ENCODE data around the gene RALGPS1.

DNA sequence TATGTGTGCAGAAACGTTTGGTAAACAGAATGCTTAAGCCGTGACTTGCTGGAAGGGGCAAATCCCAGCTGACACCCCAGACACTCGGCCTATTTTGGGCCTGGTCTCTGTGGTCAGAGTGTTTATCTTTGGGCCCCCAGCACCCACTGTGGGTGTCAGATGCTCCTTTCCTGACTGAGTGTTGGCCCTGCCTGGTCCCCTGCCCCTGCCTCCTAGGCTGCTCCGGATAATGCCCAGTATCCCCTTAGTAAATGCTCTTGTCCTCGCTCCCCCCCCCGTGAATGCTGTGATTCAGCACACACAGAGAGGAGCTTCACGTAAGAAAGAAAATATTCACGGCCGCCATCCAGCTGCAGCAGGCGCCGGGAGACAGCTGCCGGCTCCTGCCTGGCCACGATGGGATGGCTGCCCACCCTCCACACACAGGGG, 219.2 kb downstream of the RALGPS1 start:
- TF ChIP-seq CBX8 (IDR thresholded peaks at IDR 0.05) (no peak), RNF2 (IDR thresholded peaks at IDR 0.05; ENCODE audit: borderline replicate concordance, low read depth) (no peak)
- TF ChIP-seq, protein P1, sequence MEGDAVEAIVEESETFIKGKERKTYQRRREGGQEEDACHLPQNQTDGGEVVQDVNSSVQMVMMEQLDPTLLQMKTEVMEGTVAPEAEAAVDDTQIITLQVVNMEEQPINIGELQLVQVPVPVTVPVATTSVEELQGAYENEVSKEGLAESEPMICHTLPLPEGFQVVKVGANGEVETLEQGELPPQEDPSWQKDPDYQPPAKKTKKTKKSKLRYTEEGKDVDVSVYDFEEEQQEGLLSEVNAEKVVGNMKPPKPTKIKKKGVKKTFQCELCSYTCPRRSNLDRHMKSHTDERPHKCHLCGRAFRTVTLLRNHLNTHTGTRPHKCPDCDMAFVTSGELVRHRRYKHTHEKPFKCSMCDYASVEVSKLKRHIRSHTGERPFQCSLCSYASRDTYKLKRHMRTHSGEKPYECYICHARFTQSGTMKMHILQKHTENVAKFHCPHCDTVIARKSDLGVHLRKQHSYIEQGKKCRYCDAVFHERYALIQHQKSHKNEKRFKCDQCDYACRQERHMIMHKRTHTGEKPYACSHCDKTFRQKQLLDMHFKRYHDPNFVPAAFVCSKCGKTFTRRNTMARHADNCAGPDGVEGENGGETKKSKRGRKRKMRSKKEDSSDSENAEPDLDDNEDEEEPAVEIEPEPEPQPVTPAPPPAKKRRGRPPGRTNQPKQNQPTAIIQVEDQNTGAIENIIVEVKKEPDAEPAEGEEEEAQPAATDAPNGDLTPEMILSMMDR (IDR thresholded peaks at IDR 0.05): no peak

Data from A549 (cell line).